Lower leg skin (tissue), 3 donors: ENCODE data around the gene ELOA.

Experiments used
- POLR2A ChIP-seq, 2 donors: fragments of 450-650 bp; IDR thresholded peaks; one replicate each; pipeline ENCODE4 v1.6.1; 2016 to 2017; ENCODE audit warnings: antibody characterized with exemption in 2 of 2, mild to moderate bottlenecking in 1 of 2, moderate library complexity in 1 of 2
- TF ChIP-seq, protein P1 (sequence below), 3 donors: fragments of 450-650 bp; IDR thresholded peaks; one replicate each; pipeline ENCODE4 v1.5.1; 2016; ENCODE audit warnings: antibody characterized with exemption in 3 of 3, mild to moderate bottlenecking in 3 of 3, moderate library complexity in 2 of 3

DNA sequence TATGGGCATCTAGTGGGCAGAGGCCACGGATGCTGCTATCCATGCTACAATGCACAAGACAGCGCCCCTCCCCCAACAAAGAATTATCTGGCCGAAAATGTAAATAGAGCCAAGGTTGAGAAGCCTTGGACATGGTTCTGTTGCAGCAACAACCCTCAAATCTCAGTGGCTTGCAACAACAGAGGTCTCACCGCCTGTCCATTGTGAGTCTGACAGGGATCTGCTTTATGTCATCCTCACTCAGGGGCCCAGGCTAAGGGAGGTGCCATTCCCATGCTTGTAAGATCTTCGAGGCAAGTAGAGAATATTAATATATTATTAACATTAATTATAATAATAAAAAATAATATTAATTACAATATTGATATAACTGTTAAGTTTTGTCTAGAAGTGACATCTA is 25.5 kb downstream of the ELOA start:
- TF ChIP-seq, protein P1, sequence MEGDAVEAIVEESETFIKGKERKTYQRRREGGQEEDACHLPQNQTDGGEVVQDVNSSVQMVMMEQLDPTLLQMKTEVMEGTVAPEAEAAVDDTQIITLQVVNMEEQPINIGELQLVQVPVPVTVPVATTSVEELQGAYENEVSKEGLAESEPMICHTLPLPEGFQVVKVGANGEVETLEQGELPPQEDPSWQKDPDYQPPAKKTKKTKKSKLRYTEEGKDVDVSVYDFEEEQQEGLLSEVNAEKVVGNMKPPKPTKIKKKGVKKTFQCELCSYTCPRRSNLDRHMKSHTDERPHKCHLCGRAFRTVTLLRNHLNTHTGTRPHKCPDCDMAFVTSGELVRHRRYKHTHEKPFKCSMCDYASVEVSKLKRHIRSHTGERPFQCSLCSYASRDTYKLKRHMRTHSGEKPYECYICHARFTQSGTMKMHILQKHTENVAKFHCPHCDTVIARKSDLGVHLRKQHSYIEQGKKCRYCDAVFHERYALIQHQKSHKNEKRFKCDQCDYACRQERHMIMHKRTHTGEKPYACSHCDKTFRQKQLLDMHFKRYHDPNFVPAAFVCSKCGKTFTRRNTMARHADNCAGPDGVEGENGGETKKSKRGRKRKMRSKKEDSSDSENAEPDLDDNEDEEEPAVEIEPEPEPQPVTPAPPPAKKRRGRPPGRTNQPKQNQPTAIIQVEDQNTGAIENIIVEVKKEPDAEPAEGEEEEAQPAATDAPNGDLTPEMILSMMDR (IDR thresholded peaks at IDR 0.05), result no peak
- TF ChIP-seq POLR2A (IDR thresholded peaks at IDR 0.05), result no peak
